HEK293T (cell line): Measurements from ENCODE around the gene GZMH.

Experiments
- FOXM1 ChIP-seq: fragments of 450-650 bp; IDR thresholded peaks from 2 replicates; pipeline ENCODE4 v1.6.1; 2017; ENCODE audit warnings: mild to moderate bottlenecking, borderline replicate concordance
- NFRKB ChIP-seq: fragments of 450-650 bp; IDR thresholded peaks from 2 replicates; pipeline ENCODE4 v1.6.1; 2016; ENCODE audit warnings: mild to moderate bottlenecking, moderate library complexity
- SUZ12 ChIP-seq: fragments of 450-650 bp; IDR thresholded peaks from 2 replicates; pipeline ENCODE4 v1.6.1; 2016; ENCODE audit warnings: mild to moderate bottlenecking
- ZNF384 ChIP-seq: fragments of 450-650 bp; IDR thresholded peaks from 2 replicates; pipeline ENCODE4 v1.6.1; 2016

- TF ChIP-seq ZNF384 = no peak
- no peak for TF ChIP-seq SUZ12
- no peak for TF ChIP-seq FOXM1
- TF ChIP-seq NFRKB = no peak
These were observed 29.8 kb upstream of the GZMH start for GRCh38 chr14:24639270-24639669.
